ENCODE results near the gene TMEM178B. TPM values are rescaled to one million over a fixed set of nuclear protein-coding genes. Genes with fewer than 3 reads are reported as not detected.

TMEM178B gene
- total RNA-seq, 1 donor from 2014 or later, result 35.4 TPM

DNA sequence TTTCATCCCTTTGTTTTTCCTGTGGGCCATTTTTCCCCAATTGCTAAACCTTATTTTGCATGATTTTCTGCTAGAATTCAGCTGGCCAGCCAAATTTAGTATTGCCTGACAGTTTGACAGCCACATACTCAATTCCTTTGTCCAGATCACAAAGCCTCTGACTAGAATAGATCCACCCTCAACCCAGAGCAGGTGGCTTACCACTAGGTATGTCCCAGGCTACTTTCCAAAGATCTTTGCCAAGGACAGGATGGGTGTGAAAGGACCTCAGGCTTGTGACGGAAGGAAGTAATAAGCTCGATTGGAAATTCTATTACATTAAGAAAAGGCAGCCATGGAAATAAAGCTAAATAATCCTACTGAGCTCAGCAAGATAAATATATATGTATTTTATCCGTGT, 426.7 kb downstream of the TMEM178B start:
- intact Hi-C loops (cut with DNase I), result no loop called here
- ATAC-seq (ENCODE audit: poor library complexity) (no peak), DNase-seq (no peak)

DNA sequence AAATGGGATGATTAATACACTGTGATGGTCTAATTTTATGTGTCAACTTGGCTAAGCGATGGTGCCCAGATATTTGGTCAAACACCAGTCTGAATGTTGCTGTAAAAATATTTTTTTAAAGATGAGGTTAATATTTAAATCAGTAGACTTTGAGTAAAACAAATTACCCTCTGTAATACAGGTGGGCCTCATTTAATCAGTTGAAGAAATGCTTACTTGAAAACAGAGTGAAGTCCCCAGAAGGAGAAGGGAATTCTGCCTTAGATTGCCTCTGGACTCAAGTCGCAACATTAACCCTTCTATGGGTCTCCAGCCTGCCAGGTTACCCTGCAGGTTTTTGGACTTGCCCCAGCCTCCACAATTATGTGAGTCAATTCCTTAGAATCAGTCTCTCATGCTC, 427.6 kb downstream of the TMEM178B start:
- no peak for DNase-seq
- ATAC-seq (ENCODE audit: poor library complexity), result no peak
- intact Hi-C loops (cut with DNase I), result no loop called here

DNA sequence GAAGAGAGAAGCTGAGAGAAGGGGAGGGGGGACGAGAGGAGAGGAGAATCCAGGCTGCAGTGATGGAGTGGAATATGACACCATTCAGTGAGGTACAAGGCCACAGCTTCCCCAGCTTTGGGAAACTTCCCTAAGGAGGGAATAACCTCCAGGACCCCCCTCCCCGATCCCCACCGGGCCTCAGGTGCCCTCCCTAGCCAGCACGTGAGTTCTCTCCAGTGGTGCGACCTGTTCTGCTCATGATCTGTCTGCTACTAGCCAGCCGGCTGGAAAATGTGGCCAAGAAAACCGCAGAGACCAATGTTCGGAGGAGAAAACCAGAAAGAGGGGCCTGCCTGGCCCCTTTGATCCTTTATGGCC, 437.4 kb downstream of the TMEM178B start:
- DNase-seq (no peak), ATAC-seq (ENCODE audit: poor library complexity) (peak; percentile 20)
- intact Hi-C loops (cut with DNase I), result no loop called here

DNA sequence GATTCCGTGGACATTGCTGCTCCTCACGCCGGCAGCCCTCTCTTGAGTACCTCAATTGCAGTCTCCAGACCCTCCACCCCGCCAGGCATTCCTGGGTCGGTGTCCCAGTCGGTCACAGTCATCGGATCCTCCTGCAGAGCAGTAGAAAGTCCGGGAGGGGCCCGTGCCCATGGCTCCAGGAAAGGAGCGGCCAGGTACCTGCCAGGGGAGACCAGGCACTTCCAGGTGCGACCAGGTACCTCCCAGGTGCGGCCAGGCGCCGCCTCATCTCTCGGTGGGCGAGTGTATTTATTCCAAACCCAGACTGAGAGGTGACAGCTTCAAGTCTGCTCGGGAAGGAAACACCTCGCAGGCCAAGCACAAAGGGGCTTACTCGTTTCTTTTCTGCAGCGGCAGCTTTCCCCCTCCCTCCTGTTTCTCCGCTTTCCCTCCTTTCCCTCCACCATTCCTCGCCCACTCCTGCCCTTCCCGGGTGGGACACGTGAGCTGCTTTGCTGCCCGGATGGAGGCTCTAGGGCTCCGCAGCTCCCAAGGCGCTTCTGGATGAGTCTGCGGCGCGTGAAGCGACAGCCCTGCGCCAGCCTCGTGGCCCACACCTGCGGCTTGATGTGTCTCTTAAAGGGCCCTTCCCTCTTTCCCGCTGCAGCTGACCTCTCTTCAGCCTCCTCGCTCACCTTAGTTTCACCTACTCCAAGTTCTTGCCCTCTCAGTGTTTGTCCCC, 438.0 kb downstream of the TMEM178B start:
- intact Hi-C loops (cut with DNase I), result no loop called here
- ATAC-seq (ENCODE audit: poor library complexity) (peak; percentile 59), DNase-seq (no peak)

DNA sequence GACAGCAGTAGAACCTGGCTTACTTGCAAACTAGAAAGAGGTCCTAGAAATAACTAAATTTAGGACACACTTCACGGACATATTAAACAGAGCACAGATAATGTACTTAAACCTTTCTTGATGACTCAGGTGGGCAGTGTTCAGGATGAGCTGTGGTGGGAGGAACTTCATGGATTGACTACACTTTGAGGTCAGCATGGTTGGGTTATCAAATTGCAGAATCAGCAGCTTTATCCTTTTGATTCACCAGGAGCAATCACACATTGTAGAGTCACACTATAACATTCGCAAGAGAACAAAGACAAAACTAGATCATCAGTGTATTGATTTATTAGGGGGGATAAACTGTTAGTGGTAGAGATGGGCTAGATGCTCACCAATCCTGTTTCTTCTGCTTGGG, 438.7 kb downstream of the TMEM178B start:
- ATAC-seq (ENCODE audit: poor library complexity) (no peak), DNase-seq (no peak)
- intact Hi-C loops (cut with DNase I), result no loop called here

DNA sequence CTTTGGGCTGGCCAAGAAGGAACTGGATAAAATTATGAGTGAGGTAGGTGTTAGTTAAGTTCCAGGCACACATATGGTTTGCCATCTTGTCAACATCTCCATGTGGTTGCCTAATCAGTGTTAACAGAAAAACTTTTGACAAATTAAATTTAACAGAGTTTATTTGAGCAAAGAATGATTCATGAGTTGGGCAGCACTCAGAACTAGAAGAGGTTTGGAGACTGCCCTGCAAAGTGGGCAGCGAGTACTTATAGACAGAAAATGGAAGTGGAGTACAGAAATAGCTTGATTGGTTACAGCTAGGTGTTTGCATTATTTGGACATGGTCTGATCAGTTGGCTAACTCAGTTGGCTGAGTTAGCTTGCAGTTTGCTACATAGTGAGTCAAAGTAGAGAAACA, 439.9 kb downstream of the TMEM178B start:
- DNase-seq (no peak), ATAC-seq (ENCODE audit: poor library complexity) (no peak)
- intact Hi-C loops (cut with DNase I), result no loop called here

DNA sequence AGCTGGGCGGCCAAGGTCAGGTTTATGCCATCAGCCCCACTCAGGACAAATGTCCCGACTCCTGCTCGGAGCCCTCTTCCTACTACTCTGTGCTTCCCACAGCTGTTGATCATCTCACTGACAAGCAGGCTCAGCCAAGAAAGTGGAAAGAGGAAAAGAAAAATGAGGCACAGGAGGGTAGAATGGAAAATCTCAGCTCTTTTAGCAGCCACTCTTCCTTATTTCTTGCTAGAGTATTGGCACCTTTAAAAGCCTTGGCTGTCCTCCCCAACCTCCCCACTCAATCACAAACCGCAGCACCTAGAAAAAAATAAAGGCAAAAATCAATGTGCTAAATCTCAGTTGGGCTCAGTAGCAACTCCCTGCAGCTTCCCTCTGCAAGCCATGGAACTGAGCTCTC, 442.1 kb downstream of the TMEM178B start:
- ATAC-seq (ENCODE audit: poor library complexity) (no peak), DNase-seq (no peak)
- intact Hi-C loops (cut with DNase I), result no loop called here

DNA sequence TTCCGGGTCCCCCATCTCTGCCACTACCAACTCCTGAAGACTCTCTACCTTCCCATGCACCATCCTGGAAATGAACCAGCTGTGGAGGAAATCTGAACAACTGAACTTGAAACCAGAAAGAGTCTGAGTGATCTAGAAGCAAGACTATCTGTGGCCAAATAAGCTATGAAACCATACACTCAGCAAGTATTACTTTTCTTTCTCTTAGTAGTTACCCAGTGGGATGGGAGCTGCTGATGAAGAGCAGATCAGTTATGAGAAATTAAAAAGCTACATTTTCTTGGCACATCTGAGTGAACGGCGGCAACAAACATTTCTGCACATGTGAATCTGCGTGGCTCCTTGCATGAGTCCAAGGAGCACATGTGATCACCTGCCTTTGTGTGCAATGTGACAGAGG, 445.8 kb downstream of the TMEM178B start:
- DNase-seq (no peak), ATAC-seq (ENCODE audit: poor library complexity) (no peak)
- intact Hi-C loops (cut with DNase I), result loop anchor here (10.0 kb wide), 1 partner anchor 265 kb away; no protein-coding TSS in a partner anchor

DNA sequence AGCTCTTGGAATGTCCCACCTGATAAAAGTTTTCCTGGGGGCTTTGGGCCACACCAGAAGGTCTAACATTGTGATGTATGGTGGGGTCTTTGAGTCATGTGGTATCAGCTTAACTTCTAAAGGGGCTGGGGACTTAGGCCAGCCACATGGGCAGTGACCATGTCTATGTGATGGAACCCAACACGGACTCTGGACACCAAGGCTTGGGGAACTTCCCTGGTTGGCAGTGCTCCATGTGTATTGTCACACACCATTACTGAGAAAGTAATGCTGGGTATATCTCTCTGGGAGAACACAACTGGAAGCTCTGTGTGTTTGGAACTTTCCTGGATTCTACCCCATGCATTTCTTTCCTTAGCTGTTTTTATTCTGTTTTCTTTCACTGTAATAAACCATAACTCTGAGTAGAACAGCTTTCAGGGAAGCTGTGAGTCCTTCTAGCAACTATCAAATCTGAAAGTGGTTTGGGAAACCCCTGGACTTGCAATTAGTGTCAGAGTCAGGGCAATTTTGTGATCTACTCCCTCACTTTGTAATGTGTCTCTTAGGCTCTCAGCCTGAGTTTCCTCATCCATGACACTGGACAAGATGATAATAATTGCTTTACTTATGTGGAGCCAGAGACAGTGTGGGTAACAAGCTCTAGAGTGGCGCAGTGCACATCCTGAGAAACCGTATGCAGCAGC, 448.9 kb downstream of the TMEM178B start:
- intact Hi-C loops (cut with DNase I), result loop anchor here (10.0 kb wide), 1 partner anchor 268 kb away; no protein-coding TSS in a partner anchor
- ATAC-seq (ENCODE audit: poor library complexity), result no peak
- DNase-seq, result no peak

DNA sequence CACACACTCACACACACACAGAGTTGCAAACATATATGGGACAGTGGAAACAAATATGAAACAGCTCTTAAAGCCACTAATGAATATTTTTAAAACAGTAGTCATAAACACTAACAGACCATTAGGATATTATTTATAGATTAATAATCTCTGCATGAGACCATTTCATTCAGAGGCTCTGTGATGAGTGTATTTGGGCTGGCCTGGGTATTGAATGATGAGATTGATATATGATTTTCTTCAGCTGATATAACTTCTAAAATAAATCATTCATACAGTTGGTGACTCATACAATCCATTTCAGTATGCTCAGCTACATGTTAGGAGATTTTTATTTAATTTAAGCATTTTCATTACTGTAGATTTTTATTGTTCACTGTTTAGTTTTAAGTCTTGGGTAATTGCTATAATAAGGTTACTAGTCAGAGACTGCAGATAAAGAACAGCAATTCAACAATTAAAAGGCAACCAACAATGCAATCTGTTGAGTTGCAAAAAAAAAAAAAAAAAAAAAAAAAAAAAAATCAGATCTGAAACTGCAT, 452.2 kb downstream of the TMEM178B start:
- ATAC-seq (ENCODE audit: poor library complexity) (no peak), DNase-seq (no peak)
- intact Hi-C loops (cut with DNase I), result loop anchor here (10.0 kb wide), 1 partner anchor 271 kb away; no protein-coding TSS in a partner anchor

DNA sequence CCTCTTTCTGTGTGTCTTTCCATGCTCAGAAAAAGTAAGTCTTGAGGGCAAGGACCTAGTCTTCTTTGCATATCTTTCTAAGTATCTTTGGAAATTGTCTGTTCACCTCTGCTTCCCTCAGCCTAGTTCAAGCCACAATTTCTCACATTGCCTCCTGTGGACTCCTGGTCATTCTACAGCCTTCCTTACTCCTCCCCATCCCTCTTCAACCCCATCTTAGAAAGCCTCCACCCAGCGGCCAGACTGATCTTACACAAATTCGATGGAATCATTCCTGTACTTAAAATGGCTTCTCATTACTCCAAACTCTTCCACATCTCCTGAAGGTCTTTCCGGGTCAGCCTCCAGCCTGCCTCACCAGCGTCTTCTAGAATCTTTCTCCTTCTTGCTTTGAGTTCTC, 453.2 kb downstream of the TMEM178B start:
- intact Hi-C loops (cut with DNase I), result loop anchor here (10.0 kb wide), 1 partner anchor 272 kb away; no protein-coding TSS in a partner anchor
- DNase-seq (no peak), ATAC-seq (ENCODE audit: poor library complexity) (no peak)

DNA sequence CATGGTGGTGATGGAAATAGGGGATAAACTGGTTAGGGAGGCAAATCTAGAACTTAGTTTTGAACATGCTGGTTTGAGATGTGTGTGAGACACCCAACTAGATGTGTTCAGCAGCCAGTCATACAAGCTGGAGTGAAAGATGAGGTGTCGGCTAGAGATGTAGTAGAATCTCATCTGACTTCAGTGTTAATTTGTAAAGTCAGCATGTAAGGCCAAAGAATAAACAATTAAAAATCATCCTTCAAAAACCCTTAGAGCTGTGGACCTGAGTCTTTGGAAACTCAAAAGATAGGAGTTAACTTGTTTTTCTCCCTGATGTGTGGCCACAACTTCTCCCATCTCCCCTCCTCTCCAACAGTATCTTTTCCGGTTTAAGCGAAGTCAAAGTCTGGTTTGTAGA, 454.5 kb downstream of the TMEM178B start:
- no peak for ATAC-seq (ENCODE audit: poor library complexity)
- intact Hi-C loops (cut with DNase I), result loop anchor here (10.0 kb wide), 1 partner anchor 274 kb away; no protein-coding TSS in a partner anchor
- DNase-seq, result no peak

Other genes starting within 250 kb of the TMEM178B start
- gene BRAF, start 149.1 kb upstream of the TMEM178B start, total RNA-seq, result 16.6 TPM
- 136 TPM for gene MRPS33, start 59.1 kb upstream of the TMEM178B start, total RNA-seq